GM21786 (cell line): Measurements from ENCODE around the gene RNLS.

Source experiments
- ATAC-seq: cut with Tn5 transposase; IDR thresholded peaks from one replicate; pipeline ENCODE4 v1.9.1; 2021; ENCODE audit not compliant: unreplicated experiment

RNLS gene

GRCh38 chr10:88525371-88526069 lies 57.6 kb downstream of the RNLS start:
- ATAC-seq, result no peak

- ATAC-seq, result no peak
These were observed 59.2 kb downstream of the RNLS start for GRCh38 chr10:88523739-88524400.

- ATAC-seq, result no peak
These were observed 60.4 kb downstream of the RNLS start for GRCh38 chr10:88522715-88523114.

- no peak for ATAC-seq
These were observed 61.3 kb downstream of the RNLS start for GRCh38 chr10:88521791-88522190.

- no peak for ATAC-seq
These were observed 67.9 kb downstream of the RNLS start for GRCh38 chr10:88515235-88515634.

- no peak for ATAC-seq
These were observed 70.5 kb downstream of the RNLS start for GRCh38 chr10:88512599-88512998.

- no peak for ATAC-seq
These were observed 74.3 kb downstream of the RNLS start for GRCh38 chr10:88508796-88509195.

- no peak for ATAC-seq
These were observed 75.2 kb downstream of the RNLS start for GRCh38 chr10:88507826-88508453.

- no peak for ATAC-seq
These were observed 75.7 kb downstream of the RNLS start for GRCh38 chr10:88507404-88507803.

GRCh38 chr10:88505680-88506215 lies 77.4 kb downstream of the RNLS start:
- ATAC-seq, result no peak

- ATAC-seq, result no peak
These were observed 77.9 kb downstream of the RNLS start for GRCh38 chr10:88505265-88505664.

GRCh38 chr10:88500656-88501055 lies 82.5 kb downstream of the RNLS start:
- ATAC-seq, result no peak

GRCh38 chr10:88499569-88500470 lies 83.3 kb downstream of the RNLS start:
- ATAC-seq, result no peak

- no peak for ATAC-seq
These were observed 85.2 kb downstream of the RNLS start for GRCh38 chr10:88497913-88498312.

GRCh38 chr10:88494537-88494936 lies 88.6 kb downstream of the RNLS start:
- ATAC-seq, result no peak

- ATAC-seq, result no peak
These were observed 89.2 kb downstream of the RNLS start for GRCh38 chr10:88493691-88494483.

- ATAC-seq, result no peak
These were observed 91.8 kb downstream of the RNLS start for GRCh38 chr10:88491314-88491713.

- ATAC-seq, result no peak
These were observed 92.7 kb downstream of the RNLS start for GRCh38 chr10:88490231-88490980.

- no peak for ATAC-seq
These were observed 94.0 kb downstream of the RNLS start for GRCh38 chr10:88489107-88489506.
